KG1 (cell line): ENCODE results near the gene CENPQ.
A peak's percentile ranks its signal among the peaks of the same experiment; 100 is the strongest.
"Not testable (repeated sequence)": the region's sequence is repeated elsewhere in the genome, so short reads cannot be mapped to it uniquely, and the experiment has no call there.

Experiments used
- DNase-seq: peaks from one replicate; lab custom pipeline; 2025; lab: John Stamatoyannopoulos, UW

CENPQ gene

GRCh38 chr6:49462927-49463611 is at the start of gene CENPQ, which contains the start of gene MMUT:
Gene CENPQ (plus strand): TSS chr6:49463370. CDS start chr6:49470177, 6,807 bp downstream.
Gene MMUT (minus strand): TSS chr6:49463253. CDS start chr6:49459466, 3,787 bp downstream.
- peak; percentile 95 for DNase-seq

GRCh38 chr6:49415358-49415757 is 47.8 kb upstream of the CENPQ start:
- DNase-seq = no peak

GRCh38 chr6:49416195-49416594 is 47.0 kb upstream of the CENPQ start:
- DNase-seq = no peak

GRCh38 chr6:49423817-49424216 is 39.4 kb upstream of the CENPQ start:
- no peak for DNase-seq

GRCh38 chr6:49430187-49430586 is 33.0 kb upstream of the CENPQ start:
- no peak for DNase-seq

GRCh38 chr6:49430866-49431265 is 32.3 kb upstream of the CENPQ start:
- no peak for DNase-seq

GRCh38 chr6:49453221-49453620 is 9.9 kb upstream of the CENPQ start:
- DNase-seq = no peak

GRCh38 chr6:49454787-49455709 is 8.1 kb upstream of the CENPQ start:
- DNase-seq = no peak

GRCh38 chr6:49457771-49458170 is 5.4 kb upstream of the CENPQ start:
- DNase-seq = no peak

- no peak for DNase-seq
These were observed 1.1 kb upstream of the CENPQ start for GRCh38 chr6:49462071-49462470.

- DNase-seq = no peak
These were observed 607 bp upstream of the CENPQ start for GRCh38 chr6:49462599-49462926.

GRCh38 chr6:49463612-49463967 is 420 bp downstream of the CENPQ start:
- DNase-seq = no peak

- no peak for DNase-seq
These were observed 1.5 kb downstream of the CENPQ start for GRCh38 chr6:49464691-49465090.

- no peak for DNase-seq
These were observed 4.9 kb downstream of the CENPQ start for GRCh38 chr6:49468042-49468441.

- not testable (repeated sequence) for DNase-seq
These were observed 13.4 kb downstream of the CENPQ start for GRCh38 chr6:49476564-49476963.

GRCh38 chr6:49479308-49479970 is 16.3 kb downstream of the CENPQ start:
- DNase-seq = no peak

GRCh38 chr6:49481846-49482245 is 18.7 kb downstream of the CENPQ start:
- DNase-seq = not testable (repeated sequence)

- not testable (repeated sequence) for DNase-seq
These were observed 20.2 kb downstream of the CENPQ start for GRCh38 chr6:49483380-49483779.

- no peak for DNase-seq
These were observed 27.5 kb downstream of the CENPQ start for GRCh38 chr6:49490633-49491032.

GRCh38 chr6:49497304-49497703 is 34.1 kb downstream of the CENPQ start:
- no peak for DNase-seq

- no peak for DNase-seq
These were observed 36.0 kb downstream of the CENPQ start for GRCh38 chr6:49499126-49499525.

- no peak for DNase-seq
These were observed 36.5 kb downstream of the CENPQ start, which contains the start of gene GLYATL3 for GRCh38 chr6:49499623-49500022. Gene GLYATL3 (plus strand): TSS chr6:49499923. CDS start chr6:49511991, 12,068 bp downstream.

GRCh38 chr6:49504666-49505065 is 41.5 kb downstream of the CENPQ start:
- DNase-seq = no peak
